Activated CD4-positive, alpha-beta memory T cell treated with anti-CD3 and anti-CD28 coated beads for 36 hours (primary cell): ENCODE data around the gene PLXNB1. TPM values are rescaled to one million over a fixed set of nuclear protein-coding genes. Genes with fewer than 3 reads are reported as not detected.

ENCODE experiments used
- CTCF ChIA-PET: fragments of 350-600 bp; sonication (Branson Sonifier 250); formaldehyde crosslinking; loops from one replicate; lab custom pipeline; 2021; ENCODE audit warnings: antibody characterized with exemption, inconsistent platforms; lab: Charles Lee
- POLR2A ChIA-PET: fragments of 350-600 bp; sonication (Branson Sonifier 250); formaldehyde crosslinking; loops from one replicate; lab custom pipeline; 2021; ENCODE audit warnings: antibody characterized with exemption; lab: Charles Lee
- DNase-seq: peaks from one replicate; pipeline ENCODE4 v3.0.0-alpha.2; 2020
- H3K27ac Mint-ChIP-seq: one replicate; pipeline ENCODE4 v1.8.0; 2021; ENCODE audit warnings: mixed read lengths
- H3K27me3 Mint-ChIP-seq: one replicate; pipeline ENCODE4 v1.8.0; 2021; ENCODE audit warnings: mixed read lengths
- H3K36me3 Mint-ChIP-seq: one replicate; pipeline ENCODE4 v1.8.0; 2021; ENCODE audit warnings: mixed read lengths
- H3K4me1 Mint-ChIP-seq: one replicate; pipeline ENCODE4 v1.8.0; 2021; ENCODE audit warnings: low read depth, mixed read lengths
- H3K4me3 Mint-ChIP-seq: one replicate; pipeline ENCODE4 v1.8.0; 2021; ENCODE audit warnings: mild to moderate bottlenecking, mixed read lengths
- H3K9me3 Mint-ChIP-seq: one replicate; pipeline ENCODE4 v1.8.0; 2021; ENCODE audit warnings: mixed read lengths
- intact Hi-C: fragments of 100-400 bp; cut with micrococcal nuclease; formaldehyde crosslinking; loops from one replicate; pipeline ENCODE4 v1.15.1; 2023
- total RNA-seq, 2 experiments: library from RNA; stranded (reverse); gene quantifications; one replicate each; pipeline ENCODE4 v1.2.3, GENCODE V29; 2021

PLXNB1 gene
- total RNA-seq, 2 experiments from 2014 or later = 3.2 to 3.8 TPM

DNA sequence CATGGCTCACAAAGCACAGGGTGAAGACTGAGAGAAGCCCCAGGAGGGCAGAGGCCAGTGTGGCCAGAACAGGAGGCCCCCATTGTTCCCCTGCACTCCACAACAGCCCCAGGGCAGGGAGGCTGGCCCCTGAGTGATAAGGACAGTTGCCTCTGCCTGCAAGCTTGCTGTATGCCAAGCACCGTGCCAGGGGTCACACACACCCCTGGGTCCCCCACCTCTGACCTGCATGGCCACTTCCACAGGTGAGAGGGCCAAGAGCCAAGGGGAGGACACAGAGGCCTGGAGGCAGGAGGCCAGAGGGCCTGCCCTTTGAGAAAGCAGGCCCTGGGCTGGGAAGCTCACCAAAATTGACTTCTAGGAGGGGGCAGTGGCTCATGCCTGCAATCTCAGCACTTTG, 40.4 kb upstream of the PLXNB1 start:
- intact Hi-C loops = no loop called here
- ChIA-PET POLR2A (interaction anchor here (0.6 kb wide), 1 partner anchor 12 kb away, joined by 5 read pairs; no protein-coding TSS in a partner anchor), CTCF (interaction anchor here (1.3 to 5.9 kb wide), 3 partner anchors 34 to 165 kb away, joined by 5 to 40 read pairs (median 26); partner anchors contain the start of genes PFKFB4 and SLC26A6)
- Mint-ChIP-seq H3K27me3 (no peaks in the 10 kb centered on the region), H3K4me3 (peak overlapping the region; percentile 7), H3K4me1 (peaks cover 61% of the 10 kb centered on the region), H3K36me3 (peaks cover 31% of the 10 kb centered on the region), H3K9me3 (no peaks in the 10 kb centered on the region), H3K27ac (peak overlapping the region; percentile 98)
- DNase-seq = no peak

DNA sequence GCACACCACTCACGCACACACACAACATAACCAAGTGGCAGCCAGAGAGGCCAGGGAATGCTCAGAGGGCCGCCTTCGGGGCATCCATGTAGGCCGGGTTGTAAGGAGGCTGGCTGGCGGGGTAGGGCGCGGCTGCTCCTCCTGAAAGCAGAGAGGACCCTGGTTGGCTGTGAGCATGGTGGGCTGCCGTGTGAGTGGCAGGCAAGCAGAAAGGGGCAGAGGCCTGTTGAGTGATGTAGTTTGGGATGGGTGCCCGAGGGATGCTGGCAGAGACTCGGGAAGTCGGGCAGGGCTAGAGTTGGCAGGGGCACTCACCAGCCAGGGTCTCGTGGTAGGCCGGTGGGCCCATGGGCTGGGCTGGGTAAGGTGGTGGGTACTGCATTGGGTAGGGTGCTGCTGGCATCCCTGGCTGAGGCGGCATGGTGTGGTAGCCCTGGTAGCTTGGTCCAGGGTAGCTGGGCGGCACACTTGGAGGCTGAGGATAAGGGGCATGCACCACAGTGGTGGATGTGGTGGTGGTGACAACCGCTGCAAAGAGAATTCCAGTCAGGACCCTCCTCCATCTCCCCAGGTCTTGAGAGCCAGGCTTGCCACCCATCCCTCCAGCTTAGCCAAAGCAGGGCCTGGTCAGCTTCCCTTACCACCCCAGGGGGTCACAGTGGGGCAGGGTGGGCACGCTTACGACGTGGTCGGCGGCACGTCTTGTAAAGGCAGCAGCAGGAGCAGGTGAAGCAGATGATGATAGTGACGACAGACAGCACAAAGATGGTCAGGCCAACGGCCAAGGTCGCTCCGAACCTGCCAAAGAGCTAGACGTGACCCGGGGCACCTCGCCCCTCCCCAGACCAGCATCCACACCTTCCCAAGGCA, 39.4 kb upstream of the PLXNB1 start:
- Mint-ChIP-seq H3K27me3 (no peaks in the 10 kb centered on the region), H3K9me3 (no peaks in the 10 kb centered on the region), H3K4me3 (no peak overlapping the region), H3K27ac (peak overlapping the region; percentile 98), H3K36me3 (peaks cover 31% of the 10 kb centered on the region), H3K4me1 (peaks cover 53% of the 10 kb centered on the region)
- ChIA-PET POLR2A (interaction anchor here (1.1 to 3.9 kb wide), 2 partner anchors 23 to 29 kb away, joined by 4 to 15 read pairs; partner anchors contain the start of genes ATRIP, CCDC51 and TMA7), CTCF (interaction anchor here (1.3 to 5.9 kb wide), 4 partner anchors 30 to 166 kb away, joined by 3 to 40 read pairs (median 4); partner anchors contain the start of genes CCDC51 and SLC26A6)
- DNase-seq = no peak
- intact Hi-C loops = no loop called here

DNA sequence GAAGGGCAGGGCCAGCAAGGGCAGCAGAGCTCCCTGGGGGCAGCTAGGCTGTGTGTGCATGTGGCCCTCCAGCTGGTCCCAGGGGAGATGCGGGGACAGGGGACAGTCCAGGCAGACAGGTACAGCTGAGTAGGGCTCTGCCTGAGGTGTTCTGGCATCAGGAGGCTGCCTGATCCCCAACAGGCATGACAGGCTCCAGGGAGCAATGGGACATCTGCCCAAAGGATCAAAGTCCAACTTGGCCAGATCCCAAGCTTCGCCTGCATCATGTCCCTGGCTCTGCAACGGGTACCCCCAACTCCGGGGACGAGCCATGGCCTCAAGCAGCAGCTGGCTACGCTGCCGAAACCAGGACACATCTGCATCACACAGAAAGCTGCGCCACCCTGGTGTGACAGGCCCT, 38.4 kb upstream of the PLXNB1 start:
- intact Hi-C loops = no loop called here
- peaks cover 48% of the 10 kb centered on the region for H3K4me1 Mint-ChIP-seq
- peak overlapping the region; percentile 97 for H3K4me3 Mint-ChIP-seq
- ChIA-PET POLR2A (interaction anchor here (1.1 to 3.9 kb wide), 4 partner anchors 22 to 90 kb away, joined by 3 to 15 read pairs (median 4); partner anchors contain the start of genes ATRIP, CCDC51 and TMA7), CTCF (interaction anchor here (1.3 to 1.5 kb wide), 2 partner anchors 29 to 32 kb away, joined by 3 to 4 read pairs; partner anchors contain the start of gene CCDC51)
- H3K36me3 Mint-ChIP-seq = peaks cover 31% of the 10 kb centered on the region
- H3K9me3 Mint-ChIP-seq = no peaks in the 10 kb centered on the region
- DNase-seq = no peak
- peak overlapping the region; percentile 98 for H3K27ac Mint-ChIP-seq
- H3K27me3 Mint-ChIP-seq = no peaks in the 10 kb centered on the region

DNA sequence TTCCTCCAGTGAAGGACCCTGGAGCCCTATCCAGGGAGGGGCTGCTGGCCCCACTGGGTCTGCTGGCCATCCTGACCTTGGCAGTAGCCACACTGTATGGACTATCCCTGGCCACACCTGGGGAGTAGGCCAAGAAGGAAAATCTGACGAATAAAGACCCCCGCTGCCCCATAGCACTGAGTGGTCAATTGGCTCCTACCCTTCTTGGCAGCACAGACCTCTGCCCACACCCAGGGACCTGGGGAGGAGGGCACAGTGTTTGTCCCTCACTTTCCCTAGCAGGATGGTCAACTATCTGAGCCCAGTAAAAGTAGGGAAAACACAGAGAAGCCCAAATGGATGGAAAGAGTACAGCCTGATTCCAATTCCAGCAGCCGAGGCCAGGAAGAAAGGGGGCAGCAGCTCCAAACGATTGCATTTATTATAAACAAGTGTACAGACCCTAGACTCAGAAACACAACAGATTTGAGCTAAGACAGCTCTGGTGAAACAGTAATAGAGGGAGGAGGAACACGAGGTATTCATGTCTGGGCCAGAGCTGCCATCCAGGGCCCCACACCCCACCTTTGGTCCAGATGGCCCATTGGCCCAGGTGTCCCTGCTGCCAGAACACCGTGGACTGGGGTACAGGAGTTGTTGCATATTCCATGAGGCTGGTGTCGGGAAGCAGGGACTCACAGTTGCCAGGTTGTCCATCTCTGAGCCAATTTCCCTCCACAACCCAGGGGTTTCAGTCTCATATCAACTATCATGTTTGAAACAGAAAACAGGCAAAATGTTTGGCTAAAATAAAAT, 37.8 kb upstream of the PLXNB1 start:
- intact Hi-C loops = no loop called here
- peak overlapping the region; percentile 97 for H3K4me3 Mint-ChIP-seq
- H3K27ac Mint-ChIP-seq = peak overlapping the region; percentile 95
- peaks cover 31% of the 10 kb centered on the region for H3K36me3 Mint-ChIP-seq
- no peaks in the 10 kb centered on the region for H3K27me3 Mint-ChIP-seq
- ChIA-PET CTCF (interaction anchor here (0.9 to 2.8 kb wide), 6 partner anchors 10 to 86 kb away, joined by 3 to 17 read pairs (median 6); no protein-coding TSS in a partner anchor), POLR2A (interaction anchor here (0.6 to 3.9 kb wide), 7 partner anchors 22 to 91 kb away, joined by 3 to 15 read pairs (median 3); partner anchors contain the start of genes ATRIP, CCDC51 and TMA7)
- DNase-seq = no peak
- peaks cover 46% of the 10 kb centered on the region for H3K4me1 Mint-ChIP-seq
- no peaks in the 10 kb centered on the region for H3K9me3 Mint-ChIP-seq

DNA sequence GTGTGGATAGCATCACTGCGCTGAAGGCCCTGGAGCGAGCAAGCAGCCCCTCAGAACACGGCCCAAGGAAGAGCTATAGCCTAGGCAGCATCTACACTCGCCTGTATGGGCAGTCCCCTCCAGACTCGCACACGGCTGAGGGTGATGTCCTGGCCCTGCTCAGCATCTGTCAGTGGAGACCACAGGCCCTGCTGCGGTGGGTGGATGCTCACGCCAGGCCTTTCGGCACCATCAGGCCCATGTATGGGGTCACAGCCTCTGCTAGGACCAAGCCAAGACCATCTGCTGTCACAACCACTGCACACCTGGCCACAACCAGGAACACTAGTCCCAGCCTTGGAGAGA, 37.2 kb upstream of the PLXNB1 start:
- Mint-ChIP-seq H3K36me3 (peaks cover 31% of the 10 kb centered on the region), H3K4me1 (peaks cover 46% of the 10 kb centered on the region), H3K9me3 (no peaks in the 10 kb centered on the region), H3K27me3 (no peaks in the 10 kb centered on the region), H3K4me3 (peak overlapping the region; percentile 97), H3K27ac (peak overlapping the region; percentile 95)
- no peak for DNase-seq
- ChIA-PET POLR2A (interaction anchor here (0.6 to 3.9 kb wide), 6 partner anchors 12 to 87 kb away, joined by 3 to 15 read pairs (median 4); partner anchors contain the start of gene ATRIP), CTCF (interaction anchor here (0.9 to 2.8 kb wide), 6 partner anchors 9 to 91 kb away, joined by 3 to 17 read pairs (median 6); no protein-coding TSS in a partner anchor)
- intact Hi-C loops = no loop called here

DNA sequence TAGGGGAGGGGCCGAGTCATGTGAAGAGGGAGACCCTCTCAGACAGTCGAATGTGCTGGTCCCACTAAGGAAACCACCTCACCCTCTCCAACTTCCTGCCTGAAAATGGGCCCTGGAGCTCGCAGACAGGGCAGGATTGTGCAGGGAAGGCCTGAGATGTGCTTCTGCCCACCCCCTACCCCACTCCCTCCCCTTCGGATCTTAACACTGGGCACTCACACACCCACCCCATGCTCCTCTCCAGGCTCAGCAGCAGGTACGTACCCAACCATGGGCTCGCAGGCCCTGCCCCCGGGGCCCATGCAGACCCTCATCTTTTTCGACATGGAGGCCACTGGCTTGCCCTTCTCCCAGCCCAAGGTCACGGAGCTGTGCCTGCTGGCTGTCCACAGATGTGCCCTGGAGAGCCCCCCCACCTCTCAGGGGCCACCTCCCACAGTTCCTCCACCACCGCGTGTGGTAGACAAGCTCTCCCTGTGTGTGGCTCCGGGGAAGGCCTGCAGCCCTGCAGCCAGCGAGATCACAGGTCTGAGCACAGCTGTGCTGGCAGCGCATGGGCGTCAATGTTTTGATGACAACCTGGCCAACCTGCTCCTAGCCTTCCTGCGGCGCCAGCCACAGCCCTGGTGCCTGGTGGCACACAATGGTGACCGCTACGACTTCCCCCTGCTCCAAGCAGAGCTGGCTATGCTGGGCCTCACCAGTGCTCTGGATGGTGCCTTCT, 36.7 kb upstream of the PLXNB1 start:
- CTCF ChIA-PET = interaction anchor here (0.9 to 2.8 kb wide), 7 partner anchors 9 to 169 kb away, joined by 3 to 17 read pairs (median 6); partner anchors contain the start of gene SLC26A6
- Mint-ChIP-seq H3K4me1 (peaks cover 46% of the 10 kb centered on the region), H3K36me3 (peaks cover 31% of the 10 kb centered on the region), H3K27ac (peak overlapping the region; percentile 95), H3K9me3 (no peaks in the 10 kb centered on the region), H3K27me3 (no peaks in the 10 kb centered on the region), H3K4me3 (peak overlapping the region; percentile 97)
- intact Hi-C loops = no loop called here
- POLR2A ChIA-PET = interaction anchor here (0.6 to 3.9 kb wide), 8 partner anchors 12 to 90 kb away, joined by 3 to 15 read pairs (median 4); partner anchors contain the start of genes ATRIP and PFKFB4
- DNase-seq = peak; percentile 57

DNA sequence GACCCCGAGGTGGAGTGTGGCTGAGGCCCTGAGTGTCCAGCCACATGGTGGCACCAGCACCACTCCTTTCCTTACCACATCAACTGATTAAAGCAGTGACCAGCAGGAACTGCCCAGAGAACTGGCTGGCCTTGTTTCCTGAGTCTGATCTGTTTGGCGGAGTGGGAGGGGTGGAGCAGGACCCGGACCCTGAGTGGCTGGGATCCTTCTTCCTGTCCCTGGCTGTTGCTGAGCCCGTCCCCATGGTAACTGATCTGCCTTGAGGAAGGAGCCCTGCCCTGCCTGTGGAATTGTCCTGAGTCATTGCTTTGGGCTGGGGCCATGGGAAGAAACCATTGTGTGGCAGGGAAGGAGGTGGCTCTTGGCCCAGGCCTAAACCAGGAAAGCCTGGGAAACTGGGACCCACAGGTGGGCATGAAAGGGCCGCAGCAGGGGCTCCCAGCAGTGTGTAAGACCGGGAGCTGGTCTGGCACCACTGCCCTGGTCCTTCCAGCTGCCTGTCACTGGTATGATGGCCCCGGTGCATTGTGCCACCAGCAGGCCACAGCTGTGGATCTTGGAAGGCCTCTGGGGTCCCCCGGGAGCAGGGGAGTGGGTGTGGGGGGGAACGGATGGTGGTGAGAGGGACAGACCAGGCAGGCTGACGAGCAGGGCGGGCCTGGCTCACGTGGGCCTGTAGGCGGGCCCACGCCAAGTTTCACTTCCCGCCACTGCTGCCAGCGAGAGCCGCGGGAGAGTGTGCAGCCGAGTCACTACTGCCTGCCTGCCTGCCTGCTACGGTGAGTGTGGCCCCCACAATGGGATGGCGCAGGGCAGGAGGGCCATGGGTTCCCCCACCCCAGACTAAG, 35.9 kb upstream of the PLXNB1 start:
- Mint-ChIP-seq H3K27me3 (no peaks in the 10 kb centered on the region), H3K36me3 (peaks cover 35% of the 10 kb centered on the region), H3K27ac (peak overlapping the region; percentile 95), H3K4me3 (peak overlapping the region; percentile 97), H3K9me3 (no peaks in the 10 kb centered on the region), H3K4me1 (peaks cover 46% of the 10 kb centered on the region)
- ChIA-PET CTCF (interaction anchor here (0.9 to 2.8 kb wide), 8 partner anchors 8 to 170 kb away, joined by 3 to 17 read pairs (median 4); partner anchors contain the start of gene SLC26A6), POLR2A (interaction anchor here (1.0 to 3.9 kb wide), 5 partner anchors 13 to 91 kb away, joined by 3 to 15 read pairs (median 4); partner anchors contain the start of genes ATRIP and PFKFB4)
- DNase-seq = peak; percentile 90
- intact Hi-C loops = no loop called here

DNA sequence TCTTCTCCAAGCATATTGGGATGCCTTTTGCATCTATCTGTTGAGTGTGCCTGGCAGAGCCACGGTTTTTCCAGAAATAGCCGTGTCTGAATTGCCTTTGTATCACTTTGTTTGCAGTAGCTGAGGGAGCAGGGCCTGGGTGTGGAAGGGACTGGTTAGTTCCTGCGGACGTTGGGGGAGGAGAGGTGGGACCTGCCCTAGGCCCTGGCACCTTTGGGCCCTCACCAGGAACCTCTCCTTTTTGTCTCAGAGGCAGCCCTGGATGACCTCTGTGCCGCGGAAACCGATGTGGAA, 35.3 kb upstream of the PLXNB1 start:
- Mint-ChIP-seq H3K27ac (peak overlapping the region; percentile 95), H3K4me3 (peak overlapping the region; percentile 97), H3K9me3 (no peaks in the 10 kb centered on the region), H3K4me1 (peaks cover 42% of the 10 kb centered on the region), H3K36me3 (peaks cover 39% of the 10 kb centered on the region), H3K27me3 (no peaks in the 10 kb centered on the region)
- no peak for DNase-seq
- ChIA-PET POLR2A (interaction anchor here (1.0 to 3.9 kb wide), 3 partner anchors 8 to 42 kb away, joined by 3 to 15 read pairs (median 10); partner anchors contain the start of gene ATRIP), CTCF (interaction anchor here (1.0 to 2.8 kb wide), 3 partner anchors 29 to 84 kb away, joined by 3 to 17 read pairs (median 3); no protein-coding TSS in a partner anchor)
- intact Hi-C loops = no loop called here

DNA sequence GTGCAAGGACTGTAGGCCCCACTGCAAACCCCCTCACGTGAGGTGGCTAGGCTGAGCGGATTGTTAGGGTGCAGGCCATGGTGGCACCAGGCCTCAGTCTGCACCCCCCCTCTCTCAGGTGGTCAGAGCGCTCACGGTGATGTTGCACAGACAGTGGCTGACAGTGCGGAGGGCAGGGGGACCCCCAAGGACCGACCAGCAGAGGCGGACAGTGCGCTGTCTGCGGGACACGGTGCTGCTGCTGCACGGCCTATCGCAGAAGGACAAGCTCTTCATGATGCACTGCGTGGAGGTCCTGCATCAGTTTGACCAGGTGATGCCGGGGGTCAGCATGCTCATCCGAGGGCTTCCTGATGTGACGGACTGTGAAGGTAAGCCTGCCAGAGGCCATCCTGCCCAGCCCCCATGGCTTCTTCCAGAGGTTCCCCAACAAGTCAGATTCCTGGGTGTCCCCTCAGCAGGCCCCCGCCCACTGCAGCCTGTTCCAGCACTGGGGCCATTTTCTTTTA, 34.9 kb upstream of the PLXNB1 start:
- POLR2A ChIA-PET = interaction anchor here (2.2 kb wide), 1 partner anchor 8 kb away, joined by 10 read pairs; no protein-coding TSS in a partner anchor
- no peak overlapping the region for H3K4me3 Mint-ChIP-seq
- no peak for DNase-seq
- H3K9me3 Mint-ChIP-seq = no peaks in the 10 kb centered on the region
- CTCF ChIA-PET = interaction anchor here (1.0 to 2.8 kb wide), 5 partner anchors 29 to 85 kb away, joined by 3 to 17 read pairs (median 4); no protein-coding TSS in a partner anchor
- H3K4me1 Mint-ChIP-seq = peaks cover 38% of the 10 kb centered on the region
- peak overlapping the region; percentile 95 for H3K27ac Mint-ChIP-seq
- H3K27me3 Mint-ChIP-seq = no peaks in the 10 kb centered on the region
- intact Hi-C loops = no loop called here
- H3K36me3 Mint-ChIP-seq = peaks cover 39% of the 10 kb centered on the region

DNA sequence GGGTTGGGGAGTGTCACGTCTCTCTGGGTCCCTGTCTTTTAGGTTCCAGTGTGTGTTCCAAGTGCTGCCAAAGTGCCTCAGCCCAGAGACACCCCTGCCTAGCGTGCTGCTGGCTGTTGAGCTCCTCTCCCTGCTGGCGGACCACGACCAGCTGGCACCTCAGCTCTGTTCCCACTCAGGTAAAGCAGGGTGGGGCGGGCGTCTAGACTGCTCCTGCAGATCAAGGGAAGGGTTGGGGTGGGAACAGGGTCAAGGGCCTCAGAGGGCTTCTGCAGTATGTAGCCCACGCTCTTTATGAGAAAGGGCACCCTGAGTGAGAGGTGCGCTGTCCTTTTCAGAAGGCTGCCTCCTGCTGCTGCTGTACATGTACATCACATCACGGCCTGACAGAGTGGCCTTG, 33.8 kb upstream of the PLXNB1 start:
- no peak overlapping the region for H3K27ac Mint-ChIP-seq
- POLR2A ChIA-PET = interaction anchor here (2.2 kb wide), 1 partner anchor 9 kb away, joined by 10 read pairs; no protein-coding TSS in a partner anchor
- CTCF ChIA-PET = interaction anchor here (0.7 to 1.4 kb wide), 5 partner anchors 23 to 94 kb away, joined by 3 to 5 read pairs (median 4); no protein-coding TSS in a partner anchor
- H3K4me3 Mint-ChIP-seq = no peak overlapping the region
- intact Hi-C loops = no loop called here
- peaks cover 27% of the 10 kb centered on the region for H3K4me1 Mint-ChIP-seq
- H3K9me3 Mint-ChIP-seq = no peaks in the 10 kb centered on the region
- H3K27me3 Mint-ChIP-seq = no peaks in the 10 kb centered on the region
- peaks cover 33% of the 10 kb centered on the region for H3K36me3 Mint-ChIP-seq
- no peak for DNase-seq
